Fibroblast of skin of right biceps (primary cell): ENCODE results near the gene PPIF.

Experiments used
- DNase-seq: peaks from one replicate; pipeline ENCODE4 v3.0.0-alpha.2; 2013

The PPIF gene

GRCh38 chr10:79404690-79405131 lies 57.4 kb downstream of the PPIF start:
- no peak for DNase-seq
